H1 (cell line): ENCODE measurements around the gene NMD3. TPM values are rescaled to one million over a fixed set of nuclear protein-coding genes. Genes with fewer than 3 reads are reported as not detected.

Source experiments
- CTCF ChIA-PET: fragments of 300-600 bp; sonication (Branson Sonifier 250); formaldehyde crosslinking; loops from one replicate; lab custom pipeline; 2021; ENCODE audit not compliant: partially characterized antibody; lab: Charles Lee
- POLR2A ChIA-PET: fragments of 300-600 bp; sonication (Branson Sonifier 250); formaldehyde crosslinking; loops from one replicate; lab custom pipeline; 2021; ENCODE audit warnings: inconsistent platforms; ENCODE audit not compliant: partially characterized antibody; lab: Charles Lee
- DNase-seq, 2 experiments: peaks; one replicate each; pipeline versions ENCODE4 v3.0.0 to v3.0.0-alpha.2; 2010 to 2022; ENCODE audit warnings: low spot score in 2 of 2, low read depth in 1 of 2, mixed read lengths in 1 of 2
- FAIRE-seq: peaks from 2 replicates; lab custom pipeline; 2011; peaks lifted over from hg19 to GRCh38; lab: Jason Lieb, UNC
- H2AFZ ChIP-seq: 2 replicates; pipeline ENCODE4 v1.8.1; 2012; ENCODE audit warnings: low read length, inconsistent platforms
- H2AK5ac ChIP-seq: 2 replicates; pipeline ENCODE4 v1.6.1; 2013; ENCODE audit warnings: low read depth, low read length
- H2BK120ac ChIP-seq: replicated peaks from 2 replicates; pipeline ENCODE3; 2013; ENCODE audit warnings: low read depth, low read length, inconsistent platforms
- H2BK12ac ChIP-seq: 2 replicates; pipeline ENCODE4 v1.6.1; 2013; ENCODE audit warnings: low read depth, low read length
- H2BK15ac ChIP-seq: 2 replicates; pipeline ENCODE4 v1.6.1; 2013; ENCODE audit warnings: low read length
- H2BK20ac ChIP-seq: 2 replicates; pipeline ENCODE4 v1.6.1; 2013; ENCODE audit warnings: low read length
- H2BK5ac ChIP-seq: 2 replicates; pipeline ENCODE4 v1.6.1; 2013; ENCODE audit warnings: low read depth, low read length
- H3K14ac ChIP-seq: 2 replicates; pipeline ENCODE4 v1.6.1; 2013; ENCODE audit warnings: inconsistent platforms; ENCODE audit not compliant: insufficient read length
- H3K18ac ChIP-seq: 2 replicates; pipeline ENCODE4 v1.6.1; 2013; ENCODE audit warnings: low read length; ENCODE audit errors: extremely low read depth
- H3K23ac ChIP-seq: 2 replicates; pipeline ENCODE4 v1.6.1; 2013; ENCODE audit warnings: inconsistent platforms; ENCODE audit not compliant: insufficient read length
- H3K23me2 ChIP-seq: 2 replicates; pipeline ENCODE4 v1.6.1; 2013; ENCODE audit warnings: low read depth, low read length
- H3K27ac ChIP-seq: 2 replicates; pipeline ENCODE4 v1.6.1; 2011; ENCODE audit warnings: low read depth, low read length, inconsistent platforms
- H3K27me3 ChIP-seq, 4 experiments: replicated peaks in 1 of 4; 1 replicate in 1 of 4; 2 replicates in 3 of 4; pipeline versions ENCODE4 v1.6.1 to v1.8.1; 2011 to 2013; ENCODE audit warnings: low read length in 3 of 4, mild to moderate bottlenecking in 3 of 4, inconsistent platforms in 2 of 4, mixed read lengths in 2 of 4, moderate library complexity in 1 of 4; ENCODE audit not compliant: control insufficient read depth in 3 of 4, insufficient read depth in 3 of 4; ENCODE audit errors: extremely low read depth in 1 of 4
- H3K36me3 ChIP-seq, 4 experiments: 2 replicates each; pipeline versions ENCODE4 v1.6.1 to v1.8.1; 2011 to 2013; ENCODE audit warnings: mild to moderate bottlenecking in 4 of 4, low read length in 3 of 4, moderate library complexity in 2 of 4, control low read depth in 1 of 4, inconsistent platforms in 1 of 4; ENCODE audit not compliant: insufficient read depth in 4 of 4, control insufficient read depth in 2 of 4
- H3K4ac ChIP-seq: replicated peaks from 2 replicates; pipeline ENCODE3; 2013; ENCODE audit warnings: low read length, low read depth, mixed read lengths, inconsistent platforms; ENCODE audit not compliant: insufficient read length
- H3K4me1 ChIP-seq, 4 experiments: replicated peaks in 1 of 4; 1 replicate in 1 of 4; 2 replicates in 3 of 4; pipeline versions ENCODE4 v1.6.1 to v1.8.1; 2011 to 2013; ENCODE audit warnings: low read length in 3 of 4, inconsistent platforms in 2 of 4, mixed read lengths in 1 of 4; ENCODE audit not compliant: insufficient read depth in 4 of 4, control insufficient read depth in 3 of 4
- H3K4me2 ChIP-seq, 2 experiments: 2 replicates each; pipeline versions ENCODE4 v1.6.1 to v1.8.1; 2011 to 2013; ENCODE audit warnings: low read depth in 2 of 2, low read length in 2 of 2, control low read depth in 1 of 2, inconsistent platforms in 1 of 2, mild to moderate bottlenecking in 1 of 2; ENCODE audit not compliant: insufficient read depth in 1 of 2
- H3K4me3 ChIP-seq, 4 experiments: fragments of 200-600, 300-600 bp in 1 of 4; sonication (generic), shearing (Covaris generic), sonication (Bioruptor Twin) in 1 of 4; 2 replicates each; pipeline versions ENCODE4 v1.5.1 to v1.8.1; 2011 to 2016; ENCODE audit warnings: low read length in 4 of 4, low read depth in 3 of 4, control low read depth in 2 of 4, inconsistent platforms in 2 of 4, mild to moderate bottlenecking in 2 of 4, mixed read lengths in 1 of 4, moderate library complexity in 1 of 4; ENCODE audit not compliant: insufficient read depth in 2 of 4; ENCODE audit errors: extremely low read depth in 1 of 4
- H3K56ac ChIP-seq: replicated peaks from 2 replicates; pipeline ENCODE3; 2013; ENCODE audit warnings: low read depth, mild to moderate bottlenecking, mixed read lengths, low read length, inconsistent platforms; ENCODE audit not compliant: insufficient read length
- H3K79me1 ChIP-seq: 2 replicates; pipeline ENCODE4 v1.6.1; 2013; ENCODE audit warnings: low read depth, low read length, control low read depth
- H3K79me2 ChIP-seq, 2 experiments: 2 replicates each; pipeline versions ENCODE4 v1.6.1 to v1.8.1; 2012 to 2013; ENCODE audit warnings: low read length in 2 of 2, mild to moderate bottlenecking in 2 of 2, inconsistent platforms in 1 of 2; ENCODE audit not compliant: insufficient read depth in 2 of 2, control insufficient read depth in 1 of 2
- H3K9ac ChIP-seq, 4 experiments: replicated peaks in 1 of 4; 1 replicate in 1 of 4; 2 replicates in 3 of 4; pipeline versions ENCODE4 v1.6.1 to v1.8.1; 2011 to 2013; ENCODE audit warnings: low read depth in 3 of 4, low read length in 3 of 4, control low read depth in 2 of 4, mild to moderate bottlenecking in 2 of 4, moderate library complexity in 2 of 4, inconsistent platforms in 1 of 4; ENCODE audit errors: extremely low read depth in 1 of 4
- H3K9me3 ChIP-seq, 2 experiments: 2 replicates each; pipeline versions ENCODE4 v1.6.1 to v1.8.1; 2012 to 2013; ENCODE audit warnings: mild to moderate bottlenecking in 2 of 2, moderate library complexity in 2 of 2, control low read depth in 1 of 2, inconsistent platforms in 1 of 2, low read depth in 1 of 2, low read length in 1 of 2, mixed read lengths in 1 of 2; ENCODE audit not compliant: insufficient read depth in 2 of 2
- H4K20me1 ChIP-seq, 2 experiments: replicated peaks in 1 of 2; 2 replicates each; pipeline versions ENCODE3 to v1.8.1; 2011 to 2013; ENCODE audit warnings: inconsistent platforms in 2 of 2, low read length in 2 of 2, mild to moderate bottlenecking in 1 of 2; ENCODE audit not compliant: insufficient read depth in 2 of 2, control insufficient read depth in 1 of 2
- H4K5ac ChIP-seq: 2 replicates; pipeline ENCODE4 v1.6.1; 2013; ENCODE audit warnings: low read length, low read depth, mixed read lengths, inconsistent platforms; ENCODE audit not compliant: insufficient read length
- H4K8ac ChIP-seq: 2 replicates; pipeline ENCODE4 v1.8.0; 2013; ENCODE audit warnings: mild to moderate bottlenecking, moderate library complexity, low read length, inconsistent platforms; ENCODE audit not compliant: insufficient read depth; ENCODE audit errors: extremely low read depth
- H4K91ac ChIP-seq: replicated peaks from 2 replicates; pipeline ENCODE3; 2013; ENCODE audit warnings: low read length, mixed read lengths, inconsistent platforms; ENCODE audit not compliant: insufficient read length
- ASH2L ChIP-seq: fragments of 200-600, 300-600 bp; sonication (generic); IDR thresholded peaks from one replicate; pipeline ENCODE4 v1.7.1; 2017; ENCODE audit warnings: low read length
- BCL11A ChIP-seq, 2 experiments: IDR thresholded peaks; one replicate each; pipeline ENCODE4 v1.6.1; 2011; ENCODE audit warnings: low read depth in 2 of 2, low read length in 2 of 2, mild to moderate bottlenecking in 2 of 2
- CEBPB ChIP-seq: IDR thresholded peaks from 2 replicates; pipeline ENCODE4 v1.6.1; 2012; ENCODE audit warnings: low read depth, low read length
- CTBP2 ChIP-seq: IDR thresholded peaks from 2 replicates; pipeline ENCODE4 v1.7.0; 2011; ENCODE audit warnings: borderline replicate concordance, mild to moderate bottlenecking, moderate library complexity, mixed read lengths, low read length; ENCODE audit not compliant: insufficient read depth, insufficient read length
- JUN ChIP-seq: IDR thresholded peaks from 2 replicates; pipeline ENCODE4 v1.6.1; 2011; ENCODE audit warnings: low read depth, mild to moderate bottlenecking, improper control_type of control experiment, low read length
- NRF1 ChIP-seq: IDR thresholded peaks from 2 replicates; pipeline ENCODE4 v1.6.1; 2011; ENCODE audit warnings: mild to moderate bottlenecking, low read depth, low read length, improper control_type of control experiment
- RBBP5 ChIP-seq: IDR thresholded peaks from 2 replicates; pipeline ENCODE4 v1.7.1; 2012; ENCODE audit warnings: low read depth, mild to moderate bottlenecking, inconsistent platforms, low read length, moderate library complexity, borderline replicate concordance
- SAP30 ChIP-seq: fragments of 300-600 bp; sonication (generic); IDR thresholded peaks from 2 replicates; pipeline ENCODE4 v1.7.1; 2012; ENCODE audit warnings: low read length, moderate library complexity, mild to moderate bottlenecking, inconsistent platforms; ENCODE audit not compliant: insufficient read depth, insufficient replicate concordance
- SIN3A ChIP-seq, 2 experiments: IDR thresholded peaks in 1 of 2; conservative IDR thresholded peaks in 1 of 2; 2 replicates each; pipeline ENCODE4 v1.6.1; 2011 to 2012; ENCODE audit warnings: low read length in 2 of 2, improper control_type of control experiment in 1 of 2, low read depth in 1 of 2, mild to moderate bottlenecking in 1 of 2
- SIX5 ChIP-seq: IDR thresholded peaks from 2 replicates; pipeline ENCODE4 v1.6.1; 2011; ENCODE audit warnings: mild to moderate bottlenecking, low read depth, low read length
- SP2 ChIP-seq: IDR thresholded peaks from 2 replicates; pipeline ENCODE4 v1.6.1; 2012; ENCODE audit warnings: mild to moderate bottlenecking, low read length, inconsistent platforms
- SUZ12 ChIP-seq: fragments of 200-600 bp; sonication (generic); IDR thresholded peaks from 2 replicates; pipeline ENCODE4 v1.6.1; 2012; ENCODE audit warnings: mild to moderate bottlenecking, inconsistent platforms, low read length, moderate library complexity, mixed read lengths
- TBP ChIP-seq: IDR thresholded peaks from 2 replicates; pipeline ENCODE4 v1.6.1; 2011; ENCODE audit warnings: low read depth, low read length, improper control_type of control experiment
- YY1 ChIP-seq: IDR thresholded peaks from 2 replicates; pipeline ENCODE4 v1.6.1; 2011; ENCODE audit warnings: low read depth, mild to moderate bottlenecking, low read length
- WGBS, 2 experiments: shearing (Covaris generic) in 1 of 2; methylation state at CpG; one replicate each; pipeline versions ENCODE4 v1.1.6 to v1.1.7; 2013 to 2015; ENCODE audit warnings: low lambda C conversion rate in 2 of 2, mixed read lengths in 2 of 2, inconsistent platforms in 1 of 2, low coverage in 1 of 2, missing lambda C conversion rate in 1 of 2; ENCODE audit not compliant: insufficient replicate concordance in 2 of 2, insufficient coverage in 1 of 2, insufficient read length in 1 of 2; ENCODE audit errors: extremely low coverage in 1 of 2, missing lambda C conversion rate in 1 of 2; 5-methylcytosine and 5-hydroxymethylcytosine counted together
- polyA plus RNA-seq, 7 experiments: library from polyadenylated mRNA; depleted of rRNA in 3 of 7; stranded (reverse) in 5 of 7; unstranded in 2 of 7; fragments of >200 nt in 5 of 7; fragments of 200-250 nt in 2 of 7; gene quantifications; 1 replicate in 5 of 7; 2 replicates in 1 of 7; 4 replicates in 1 of 7; pipeline versions ENCODE4 v1.2.1 to v1.2.3, GENCODE V29; 2011 to 2013; ENCODE audit warnings: missing spikeins in 2 of 7, mixed read lengths in 2 of 7
- total RNA-seq: library from RNA; stranded (reverse); fragmentation: NEBNext Ultra II Directional; extraction: Animal tissue kit (Norgen Biotek cat#: 25700); gene quantifications from 2 replicates; pipeline ENCODE4 v1.2.1, GENCODE V29; 2021

NMD3 gene
- total and polyA plus RNA-seq, 2 of the 8 experiments (the other 6 are each of a cell fraction or from before 2014, with no cell fraction given): 12.1 to 64.2 TPM

DNA sequence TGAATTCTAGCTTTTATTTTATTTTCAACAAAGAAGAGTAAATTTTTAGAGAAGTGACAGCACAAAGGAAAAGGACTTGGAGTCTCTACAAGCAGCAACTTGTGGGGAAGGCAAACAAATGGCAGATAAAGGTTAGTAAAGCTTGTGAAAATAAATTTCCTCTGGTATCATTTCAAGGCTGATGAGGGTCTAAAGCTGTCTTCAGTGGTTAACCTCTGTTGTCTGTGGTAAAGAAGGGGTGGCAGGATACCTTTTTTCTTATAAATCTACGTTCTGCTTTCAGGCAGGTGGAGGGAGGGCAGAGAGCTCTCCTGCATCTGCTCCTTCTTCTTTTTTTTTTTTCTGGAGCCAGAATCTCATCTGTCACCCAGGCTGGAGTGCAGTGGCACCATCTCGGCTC is 50.5 kb downstream of the NMD3 start:
- Histone ChIP-seq H3K27ac (no peak overlapping the region), H2BK120ac (no peak overlapping the region), H2BK5ac (no peak overlapping the region), H4K8ac (no peak overlapping the region), H2AFZ (no peak overlapping the region), H4K20me1 (no peaks in the 10 kb centered on the region), H3K14ac (no peak overlapping the region), H3K4ac (no peak overlapping the region), H3K4me3 (no peak overlapping the region), H3K27me3 (no peaks in the 10 kb centered on the region), H2BK15ac (no peak overlapping the region), H3K56ac (no peak overlapping the region), H2BK12ac (no peak overlapping the region), H3K4me1 (no peaks in the 10 kb centered on the region; a peak in 1 of 7 replicates), H4K5ac (no peak overlapping the region), H3K79me2 (no peaks in the 10 kb centered on the region), H3K9me3 (0 out of 4 replicates have a peak, but pooled peaks cover 0 to 2% of the 10 kb centered on the region in 2 experiments), H4K91ac (no peak overlapping the region), H3K23ac (no peak overlapping the region), H3K18ac (no peak overlapping the region), H3K23me2 (no peaks in the 10 kb centered on the region), H3K9ac (no peak overlapping the region), H3K36me3 (peaks cover 0 to 9% (median 0%) of the 10 kb centered on the region in 4 experiments; a peak in 1 of 8 replicates), H2AK5ac (no peak overlapping the region), H3K79me1 (no peaks in the 10 kb centered on the region), H2BK20ac (no peak overlapping the region), H3K4me2 (no peak overlapping the region)
- DNase-seq: no peak
- 88% methylated on average over 2 of the region's 2 CpGs; no CpG with 5 or more reads in 1 of the 2 experiments for WGBS, 2 experiments
- ChIA-PET CTCF (interaction anchor here (0.6 to 2.9 kb wide), 9 partner anchors 11 to 170 kb away, joined by 3 to 18 read pairs (median 4); no protein-coding TSS in a partner anchor), POLR2A (interaction anchor here (0.6 kb wide), 1 partner anchor 118 kb away, joined by 3 read pairs; no protein-coding TSS in a partner anchor)
- no peak for FAIRE-seq
- TF ChIP-seq NRF1 (no peak), SIN3A (conservative IDR thresholded peaks at IDR 0.05 in 1 of 2, IDR thresholded peaks at IDR 0.05 in 1 of 2; ENCODE audit: low read depth in 1 of 2, low read length in 2 of 2) (no peak), ASH2L (no peak), CTBP2 (no peak), JUN (no peak), SAP30 (no peak), RBBP5 (no peak), CEBPB (no peak), BCL11A (IDR thresholded peaks at IDR 0.05; ENCODE audit: low read depth in 2 of 2, low read length in 2 of 2) (no peak), SUZ12 (no peak), SP2 (no peak), TBP (no peak), SIX5 (no peak), YY1 (no peak)
